Measurements from ENCODE around the gene MYH4.

Gene MYH4

GRCh38 chr17:10471858-10472257 is 2.5 kb upstream of the MYH4 start:
- H3K4me3 ChIP-seq (ENCODE audit: low read length): no peak overlapping the region
- no peaks in the 10 kb centered on the region for H3K27me3 ChIP-seq (ENCODE audit: control insufficient read depth, insufficient read depth, low read length)
- no peak overlapping the region for H3K9ac ChIP-seq (ENCODE audit: low read depth, low read length)
- no peaks in the 10 kb centered on the region for H3K9me3 ChIP-seq (replicated peaks; ENCODE audit: low read length)
- peaks cover 18% of the 10 kb centered on the region for H3K4me1 ChIP-seq (ENCODE audit: control insufficient read depth, insufficient read depth, low read length)
- no peaks in the 10 kb centered on the region for H3K36me3 ChIP-seq (ENCODE audit: insufficient read depth, low read length)
- no peak overlapping the region for H3K4me2 ChIP-seq (ENCODE audit: low read length)

GRCh38 chr17:10463402-10463801 is 6.0 kb downstream of the MYH4 start:
- Histone ChIP-seq H3K9ac (ENCODE audit: low read depth, low read length) (no peak overlapping the region), H3K4me3 (ENCODE audit: low read length) (no peak overlapping the region), H3K36me3 (ENCODE audit: insufficient read depth, low read length) (no peaks in the 10 kb centered on the region), H3K27me3 (ENCODE audit: control insufficient read depth, insufficient read depth, low read length) (no peaks in the 10 kb centered on the region), H3K4me1 (ENCODE audit: control insufficient read depth, insufficient read depth, low read length) (no peaks in the 10 kb centered on the region), H3K4me2 (ENCODE audit: low read length) (no peak overlapping the region), H3K9me3 (replicated peaks; ENCODE audit: low read length) (no peaks in the 10 kb centered on the region)

- no peaks in the 10 kb centered on the region for H3K9me3 ChIP-seq (replicated peaks; ENCODE audit: low read length)
- H3K27me3 ChIP-seq (ENCODE audit: control insufficient read depth, insufficient read depth, low read length): no peaks in the 10 kb centered on the region
- no peak overlapping the region for H3K4me2 ChIP-seq (ENCODE audit: low read length)
- H3K36me3 ChIP-seq (ENCODE audit: insufficient read depth, low read length): no peaks in the 10 kb centered on the region
- no peak overlapping the region for H3K4me3 ChIP-seq (ENCODE audit: low read length)
- H3K9ac ChIP-seq (ENCODE audit: low read depth, low read length): no peak overlapping the region
- no peaks in the 10 kb centered on the region for H3K4me1 ChIP-seq (ENCODE audit: control insufficient read depth, insufficient read depth, low read length)
Measured at GRCh38 chr17:10460062-10460461, 9.3 kb downstream of the MYH4 start.

GRCh38 chr17:10458701-10459100 is 10.7 kb downstream of the MYH4 start:
- Histone ChIP-seq H3K9me3 (replicated peaks; ENCODE audit: low read length) (no peaks in the 10 kb centered on the region), H3K27me3 (ENCODE audit: control insufficient read depth, insufficient read depth, low read length) (no peaks in the 10 kb centered on the region), H3K9ac (ENCODE audit: low read depth, low read length) (no peak overlapping the region), H3K4me3 (ENCODE audit: low read length) (no peak overlapping the region), H3K4me1 (ENCODE audit: control insufficient read depth, insufficient read depth, low read length) (no peaks in the 10 kb centered on the region), H3K36me3 (ENCODE audit: insufficient read depth, low read length) (no peaks in the 10 kb centered on the region), H3K4me2 (ENCODE audit: low read length) (no peak overlapping the region)

- Histone ChIP-seq H3K4me3 (ENCODE audit: low read length) (no peak overlapping the region), H3K27me3 (ENCODE audit: control insufficient read depth, insufficient read depth, low read length) (no peaks in the 10 kb centered on the region), H3K9me3 (replicated peaks; ENCODE audit: low read length) (no peaks in the 10 kb centered on the region), H3K9ac (ENCODE audit: low read depth, low read length) (no peak overlapping the region), H3K4me1 (ENCODE audit: control insufficient read depth, insufficient read depth, low read length) (no peaks in the 10 kb centered on the region), H3K36me3 (ENCODE audit: insufficient read depth, low read length) (no peaks in the 10 kb centered on the region), H3K4me2 (ENCODE audit: low read length) (no peak overlapping the region)
Measured at GRCh38 chr17:10457952-10458351, 11.4 kb downstream of the MYH4 start.

- Histone ChIP-seq H3K4me3 (ENCODE audit: low read length) (no peak overlapping the region), H3K9ac (ENCODE audit: low read depth, low read length) (no peak overlapping the region), H3K9me3 (replicated peaks; ENCODE audit: low read length) (no peaks in the 10 kb centered on the region), H3K36me3 (ENCODE audit: insufficient read depth, low read length) (no peaks in the 10 kb centered on the region), H3K4me2 (ENCODE audit: low read length) (no peak overlapping the region), H3K27me3 (ENCODE audit: control insufficient read depth, insufficient read depth, low read length) (no peaks in the 10 kb centered on the region), H3K4me1 (ENCODE audit: control insufficient read depth, insufficient read depth, low read length) (no peaks in the 10 kb centered on the region)
Measured at GRCh38 chr17:10447026-10447931, 22.1 kb downstream of the MYH4 start.

GRCh38 chr17:10439816-10440215 is 29.5 kb downstream of the MYH4 start:
- H3K9ac ChIP-seq (ENCODE audit: low read depth, low read length): no peak overlapping the region
- no peaks in the 10 kb centered on the region for H3K4me1 ChIP-seq (ENCODE audit: control insufficient read depth, insufficient read depth, low read length)
- no peak overlapping the region for H3K4me3 ChIP-seq (ENCODE audit: low read length)
- no peak overlapping the region for H3K4me2 ChIP-seq (ENCODE audit: low read length)
- H3K36me3 ChIP-seq (ENCODE audit: insufficient read depth, low read length): no peaks in the 10 kb centered on the region
- H3K27me3 ChIP-seq (ENCODE audit: control insufficient read depth, insufficient read depth, low read length): no peaks in the 10 kb centered on the region
- H3K9me3 ChIP-seq (replicated peaks; ENCODE audit: low read length): no peaks in the 10 kb centered on the region

GRCh38 chr17:10435096-10435495 is 34.3 kb downstream of the MYH4 start:
- no peak overlapping the region for H3K4me3 ChIP-seq (ENCODE audit: low read length)
- H3K4me1 ChIP-seq (ENCODE audit: control insufficient read depth, insufficient read depth, low read length): peaks cover under 1% of the 10 kb centered on the region
- H3K4me2 ChIP-seq (ENCODE audit: low read length): no peak overlapping the region
- H3K9ac ChIP-seq (ENCODE audit: low read depth, low read length): no peak overlapping the region
- no peaks in the 10 kb centered on the region for H3K9me3 ChIP-seq (replicated peaks; ENCODE audit: low read length)
- H3K36me3 ChIP-seq (ENCODE audit: insufficient read depth, low read length): no peaks in the 10 kb centered on the region
- H3K27me3 ChIP-seq (ENCODE audit: control insufficient read depth, insufficient read depth, low read length): no peaks in the 10 kb centered on the region

GRCh38 chr17:10429421-10430045 is 39.8 kb downstream of the MYH4 start:
- no peaks in the 10 kb centered on the region for H3K9me3 ChIP-seq (replicated peaks; ENCODE audit: low read length)
- peak overlapping the region; percentile 44 for H3K4me2 ChIP-seq (ENCODE audit: low read length)
- H3K36me3 ChIP-seq (ENCODE audit: insufficient read depth, low read length): no peaks in the 10 kb centered on the region
- H3K27me3 ChIP-seq (ENCODE audit: control insufficient read depth, insufficient read depth, low read length): no peaks in the 10 kb centered on the region
- H3K4me1 ChIP-seq (ENCODE audit: control insufficient read depth, insufficient read depth, low read length): peaks cover 11% of the 10 kb centered on the region
- peak overlapping the region; percentile 19 for H3K4me3 ChIP-seq (ENCODE audit: low read length)
- no peak overlapping the region for H3K9ac ChIP-seq (ENCODE audit: low read depth, low read length)

- H3K36me3 ChIP-seq (ENCODE audit: insufficient read depth, low read length): no peaks in the 10 kb centered on the region
- no peak overlapping the region for H3K9ac ChIP-seq (ENCODE audit: low read depth, low read length)
- peak overlapping the region; percentile 44 for H3K4me2 ChIP-seq (ENCODE audit: low read length)
- no peak overlapping the region for H3K4me3 ChIP-seq (ENCODE audit: low read length)
- H3K9me3 ChIP-seq (replicated peaks; ENCODE audit: low read length): no peaks in the 10 kb centered on the region
- peaks cover 11% of the 10 kb centered on the region for H3K4me1 ChIP-seq (ENCODE audit: control insufficient read depth, insufficient read depth, low read length)
- no peaks in the 10 kb centered on the region for H3K27me3 ChIP-seq (ENCODE audit: control insufficient read depth, insufficient read depth, low read length)
Measured at GRCh38 chr17:10428781-10429180, 40.6 kb downstream of the MYH4 start.

GRCh38 chr17:10421900-10422542 is 47.3 kb downstream of the MYH4 start, which contains the start of gene MYH8:
Gene MYH8, minus strand, starts transcription at chr17:10421950. Its CDS starts 1,723 bp downstream, at chr17:10420227.
- Histone ChIP-seq H3K4me2 (ENCODE audit: low read length) (no peak within 1 kb of the TSS), H3K4me1 (ENCODE audit: control insufficient read depth, insufficient read depth, low read length) (no peaks in the 10 kb centered on the region), H3K4me3 (ENCODE audit: low read length) (no peak within 1 kb of the TSS), H3K27me3 (ENCODE audit: control insufficient read depth, insufficient read depth, low read length) (no peaks in the 10 kb centered on the region), H3K9me3 (replicated peaks; ENCODE audit: low read length) (no peaks in the 10 kb centered on the region), H3K9ac (ENCODE audit: low read depth, low read length) (no peak within 1 kb of the TSS), H3K36me3 (ENCODE audit: insufficient read depth, low read length) (no peaks in the 10 kb centered on the region)

Data from skeletal muscle satellite cell (primary cell).